KMS-11 (cell line): ENCODE data around the gene ANXA9.

Experiments used
- H2AFZ ChIP-seq: fragments of 200-600 bp; sonication (generic); 2 replicates; pipeline ENCODE4 v1.6.1; 2016; ENCODE audit warnings: antibody characterized with exemption, mixed run types, low read depth
- H3K27ac ChIP-seq: fragments of 200-600 bp; sonication (generic); 2 replicates; pipeline ENCODE4 v1.6.1; 2016; ENCODE audit warnings: mild to moderate bottlenecking, mixed run types
- H3K27me3 ChIP-seq: fragments of 200-600 bp; sonication (generic); 2 replicates; pipeline ENCODE4 v1.6.1; 2017; ENCODE audit warnings: mild to moderate bottlenecking, low read depth, mixed run types, moderate library complexity; ENCODE audit not compliant: insufficient read depth
- H3K36me3 ChIP-seq: fragments of 200-600 bp; sonication (generic); 2 replicates; pipeline ENCODE4 v1.6.1; 2017; ENCODE audit warnings: mild to moderate bottlenecking, mixed run types; ENCODE audit not compliant: insufficient read depth
- H3K4me1 ChIP-seq: fragments of 200-600 bp; sonication (generic); 2 replicates; pipeline ENCODE4 v1.6.1; 2016; ENCODE audit warnings: mild to moderate bottlenecking, low read depth, mixed run types; ENCODE audit not compliant: poor library complexity, severe bottlenecking
- H3K4me2 ChIP-seq: fragments of 200-600 bp; sonication (generic); 2 replicates; pipeline ENCODE4 v1.7.0; 2016; ENCODE audit warnings: mild to moderate bottlenecking, mixed run types
- H3K4me3 ChIP-seq: fragments of 200-600 bp; sonication (generic); IDR thresholded peaks from 2 replicates; pipeline ENCODE4 v1.6.1; 2017; ENCODE audit warnings: low read depth, low read length, mixed read lengths; ENCODE audit not compliant: insufficient read depth
- H3K79me2 ChIP-seq: fragments of 200-600 bp; sonication (generic); 2 replicates; pipeline ENCODE4 v1.6.1; 2016; ENCODE audit warnings: low read depth, mixed run types; ENCODE audit not compliant: insufficient read depth
- H3K9ac ChIP-seq: fragments of 200-600 bp; sonication (generic); 2 replicates; pipeline ENCODE4 v1.6.1; 2016; ENCODE audit warnings: mild to moderate bottlenecking, mixed run types
- H4K20me1 ChIP-seq: fragments of 200-600 bp; sonication (generic); 2 replicates; pipeline ENCODE4 v1.6.1; 2016; ENCODE audit warnings: mild to moderate bottlenecking, mixed run types; ENCODE audit not compliant: insufficient read depth
- TF ChIP-seq, protein P1 (sequence below): fragments of 200-600 bp; sonication (generic); conservative IDR thresholded peaks from 2 replicates; pipeline ENCODE4 v1.6.1; 2017; ENCODE audit warnings: low read depth, mild to moderate bottlenecking, antibody characterized with exemption, low read length, moderate library complexity, mixed read lengths

Gene ANXA9

DNA sequence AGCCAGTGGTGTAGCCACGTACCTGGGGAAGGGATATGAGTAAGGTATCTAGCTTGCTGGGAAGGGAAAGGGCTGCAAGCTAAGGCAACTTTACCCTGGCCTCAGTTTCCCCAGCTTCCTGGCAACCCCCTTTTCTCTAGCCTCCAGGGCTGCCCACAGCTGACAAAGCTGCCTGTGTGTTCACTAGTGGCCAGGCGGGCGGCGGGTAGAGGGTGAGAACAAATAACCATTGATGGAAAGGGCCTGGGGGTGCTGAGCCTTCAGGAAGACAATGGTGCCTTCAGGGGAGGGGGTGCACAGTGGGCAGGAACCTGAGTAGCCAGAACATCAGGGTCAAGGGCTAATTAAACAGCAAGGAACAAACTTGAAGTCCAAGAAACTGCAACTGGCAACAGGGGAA, 13.6 kb upstream of the ANXA9 start:
- Histone ChIP-seq H3K79me2 (peaks cover 48% of the 10 kb centered on the region), H3K36me3 (peaks cover 39% of the 10 kb centered on the region; the same call in 1 of the 2 replicates), H2AFZ (no peak overlapping the region), H3K4me3 (no peak overlapping the region), H4K20me1 (peaks cover 18% of the 10 kb centered on the region), H3K27ac (no peak overlapping the region), H3K4me2 (no peak overlapping the region), H3K4me1 (peaks cover 29% of the 10 kb centered on the region), H3K9ac (no peak overlapping the region), H3K27me3 (no peaks in the 10 kb centered on the region)
- TF ChIP-seq, protein P1, sequence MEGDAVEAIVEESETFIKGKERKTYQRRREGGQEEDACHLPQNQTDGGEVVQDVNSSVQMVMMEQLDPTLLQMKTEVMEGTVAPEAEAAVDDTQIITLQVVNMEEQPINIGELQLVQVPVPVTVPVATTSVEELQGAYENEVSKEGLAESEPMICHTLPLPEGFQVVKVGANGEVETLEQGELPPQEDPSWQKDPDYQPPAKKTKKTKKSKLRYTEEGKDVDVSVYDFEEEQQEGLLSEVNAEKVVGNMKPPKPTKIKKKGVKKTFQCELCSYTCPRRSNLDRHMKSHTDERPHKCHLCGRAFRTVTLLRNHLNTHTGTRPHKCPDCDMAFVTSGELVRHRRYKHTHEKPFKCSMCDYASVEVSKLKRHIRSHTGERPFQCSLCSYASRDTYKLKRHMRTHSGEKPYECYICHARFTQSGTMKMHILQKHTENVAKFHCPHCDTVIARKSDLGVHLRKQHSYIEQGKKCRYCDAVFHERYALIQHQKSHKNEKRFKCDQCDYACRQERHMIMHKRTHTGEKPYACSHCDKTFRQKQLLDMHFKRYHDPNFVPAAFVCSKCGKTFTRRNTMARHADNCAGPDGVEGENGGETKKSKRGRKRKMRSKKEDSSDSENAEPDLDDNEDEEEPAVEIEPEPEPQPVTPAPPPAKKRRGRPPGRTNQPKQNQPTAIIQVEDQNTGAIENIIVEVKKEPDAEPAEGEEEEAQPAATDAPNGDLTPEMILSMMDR: no peak

DNA sequence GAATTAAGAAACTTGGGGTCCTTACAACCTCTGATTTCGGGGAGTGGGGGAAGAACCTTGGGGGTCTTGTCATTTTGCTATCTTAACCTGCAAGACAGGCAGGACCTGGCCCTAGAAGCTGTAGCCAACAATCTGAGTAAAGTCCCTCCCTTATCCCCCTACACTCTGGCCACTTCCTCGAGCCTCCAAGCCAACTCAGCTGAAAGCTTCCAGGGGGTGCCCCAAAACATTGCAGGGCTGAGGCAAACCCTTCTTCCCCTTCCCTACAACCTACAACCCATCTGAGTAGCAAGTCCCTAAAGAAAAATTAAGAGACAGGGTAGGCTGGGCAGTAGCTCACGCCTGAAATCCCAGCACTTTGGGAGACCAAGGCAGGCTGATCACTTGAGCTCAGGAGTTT, 12.5 kb upstream of the ANXA9 start:
- Histone ChIP-seq H3K9ac (no peak overlapping the region), H3K27me3 (no peaks in the 10 kb centered on the region), H4K20me1 (peaks cover 18% of the 10 kb centered on the region), H3K4me3 (no peak overlapping the region), H3K79me2 (peaks cover 54% of the 10 kb centered on the region), H3K4me2 (no peak overlapping the region), H3K36me3 (peaks cover 39% of the 10 kb centered on the region; the same call in 1 of the 2 replicates), H2AFZ (no peak overlapping the region), H3K27ac (no peak overlapping the region), H3K4me1 (peaks cover 29% of the 10 kb centered on the region)
- TF ChIP-seq, protein P1: no peak

DNA sequence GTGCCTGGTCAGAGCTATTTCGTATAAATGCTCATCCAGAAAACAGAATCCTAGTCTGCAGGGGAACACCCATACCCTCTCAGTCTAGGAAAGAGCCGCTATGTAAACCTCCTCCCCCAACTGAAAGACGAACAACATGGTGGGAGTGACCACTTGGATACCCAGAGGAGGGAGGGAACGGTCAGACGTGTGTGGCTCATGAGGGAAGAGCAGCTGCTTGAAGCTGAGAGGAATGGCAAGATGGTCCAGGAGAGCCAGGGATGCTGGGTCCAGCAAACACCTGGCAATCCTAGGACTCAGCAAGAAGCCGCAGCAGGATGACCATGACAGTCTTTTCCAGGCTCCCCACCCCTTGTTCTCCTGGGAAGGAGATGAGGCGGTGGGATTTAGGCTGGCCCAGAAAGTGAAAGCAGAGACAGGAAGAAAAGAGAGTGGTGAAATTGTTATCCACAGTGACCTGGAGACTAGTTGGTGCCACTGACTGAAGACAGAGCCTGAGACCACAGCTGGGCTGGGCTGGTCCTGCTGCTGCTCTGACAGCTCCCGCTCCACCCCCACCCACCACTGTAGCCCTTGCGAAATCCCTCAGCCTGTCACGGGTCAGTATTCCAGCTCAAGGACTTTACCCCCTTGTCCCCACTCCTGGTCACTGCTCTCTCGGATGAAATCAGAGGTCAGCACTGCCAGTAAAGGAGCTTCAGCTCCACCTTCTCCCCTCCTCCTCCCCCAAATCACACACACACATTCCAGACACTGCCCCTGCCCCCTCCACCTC, 11.1 kb upstream of the ANXA9 start:
- Histone ChIP-seq H3K9ac (no peak overlapping the region), H2AFZ (no peak overlapping the region), H3K27me3 (no peaks in the 10 kb centered on the region), H3K4me3 (no peak overlapping the region), H3K4me2 (peak overlapping the region; percentile 97; the same call in 1 of the 2 replicates), H3K4me1 (peaks cover 33% of the 10 kb centered on the region), H3K36me3 (peaks cover 27% of the 10 kb centered on the region; the same call in 1 of the 2 replicates), H4K20me1 (peaks cover 18% of the 10 kb centered on the region), H3K27ac (no peak overlapping the region), H3K79me2 (peaks cover 54% of the 10 kb centered on the region)
- TF ChIP-seq, protein P1: no peak

DNA sequence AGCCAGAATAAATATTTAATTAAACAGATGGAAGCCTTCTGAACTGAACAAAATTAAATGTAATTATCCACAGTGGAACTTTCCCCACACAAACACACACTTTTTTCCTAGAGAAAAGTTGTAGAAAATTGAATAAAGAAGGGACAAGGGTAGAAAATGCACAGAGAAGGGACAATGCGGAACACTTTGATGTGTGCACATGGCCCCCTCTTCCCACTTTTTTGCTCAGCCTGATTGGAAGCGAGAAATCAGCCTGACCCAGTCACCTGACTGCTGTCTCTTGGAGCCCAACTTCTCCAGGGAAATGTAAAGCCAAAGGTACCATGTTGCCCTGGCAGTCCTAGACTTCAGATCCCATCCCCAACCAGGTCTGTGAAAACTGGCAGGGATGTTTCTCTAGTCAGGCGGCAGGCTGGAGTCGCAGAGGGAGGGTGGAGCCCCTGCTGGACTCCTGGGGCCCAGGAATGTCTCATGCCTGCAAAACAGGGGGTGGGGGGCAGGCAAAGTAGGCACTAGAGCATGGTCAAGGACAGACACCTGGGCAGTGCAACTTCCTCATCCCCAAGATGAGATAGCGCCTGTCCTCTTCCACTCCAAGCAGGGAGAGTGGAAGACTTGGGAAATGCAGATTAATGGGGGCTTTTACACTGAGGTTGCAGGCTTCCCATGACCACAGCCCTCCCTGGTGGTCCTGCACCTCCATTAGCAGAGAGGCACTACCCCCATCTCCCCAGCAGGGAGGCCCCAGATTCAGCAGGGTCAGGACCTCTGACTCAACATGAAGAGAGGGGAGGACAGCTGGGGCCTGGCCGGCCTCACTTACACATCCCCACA, 10.3 kb upstream of the ANXA9 start:
- Histone ChIP-seq H3K4me2 (peak overlapping the region; percentile 97), H3K79me2 (peaks cover 54% of the 10 kb centered on the region), H3K36me3 (peaks cover 19% of the 10 kb centered on the region; the same call in 1 of the 2 replicates), H3K4me1 (peaks cover 36% of the 10 kb centered on the region), H2AFZ (no peak overlapping the region), H3K9ac (peak overlapping the region; percentile 93; the same call in 1 of the 2 replicates), H3K27me3 (no peaks in the 10 kb centered on the region), H4K20me1 (peaks cover 18% of the 10 kb centered on the region), H3K27ac (no peak overlapping the region), H3K4me3 (no peak overlapping the region)
- TF ChIP-seq, protein P1: peak; percentile 31
